ENCODE results near the gene SPPL2B.
A peak's percentile ranks its signal among the peaks of the same experiment; 100 is the strongest.
"Not testable (repeated sequence)": the region's sequence is repeated elsewhere in the genome, so short reads cannot be mapped to it uniquely, and the experiment has no call there.

The SPPL2B gene

GRCh38 chr19:2365201-2365970 is 36.9 kb downstream of the SPPL2B start:
- DNase-seq (ENCODE audit: low read depth) = no peak
- no peak overlapping the region for H3K4me3 ChIP-seq (ENCODE audit: low read depth, low read length)

- H3K4me3 ChIP-seq (ENCODE audit: low read depth, low read length) = no peak overlapping the region
- DNase-seq (ENCODE audit: low read depth) = peak; percentile 13
Observed at GRCh38 chr19:2371656-2372055, 43.2 kb downstream of the SPPL2B start.

GRCh38 chr19:2372076-2372612 is 43.7 kb downstream of the SPPL2B start:
- no peak overlapping the region for H3K4me3 ChIP-seq (ENCODE audit: low read depth, low read length)
- no peak for DNase-seq (ENCODE audit: low read depth)

- no peak overlapping the region for H3K4me3 ChIP-seq (ENCODE audit: low read depth, low read length)
- DNase-seq (ENCODE audit: low read depth) = no peak
Observed at GRCh38 chr19:2374808-2375207, 46.3 kb downstream of the SPPL2B start.

GRCh38 chr19:2375353-2376121 is 47.1 kb downstream of the SPPL2B start:
- no peak overlapping the region for H3K4me3 ChIP-seq (ENCODE audit: low read depth, low read length)

GRCh38 chr19:2376784-2377519 is 48.5 kb downstream of the SPPL2B start:
- no peak overlapping the region for H3K4me3 ChIP-seq (ENCODE audit: low read depth, low read length)
- DNase-seq (ENCODE audit: low read depth) = no peak

More at GRCh38 chr19:2375353-2376121, 47.1 kb downstream of the SPPL2B start:
- DNase-seq (ENCODE audit: low read depth) = no peak

- no peak for DNase-seq (ENCODE audit: low read depth)
- no peak overlapping the region for H3K4me3 ChIP-seq (ENCODE audit: low read depth, low read length)
Observed at GRCh38 chr19:2380567-2380966, 52.1 kb downstream of the SPPL2B start.

- no peak overlapping the region for H3K4me3 ChIP-seq (ENCODE audit: low read depth, low read length)
- DNase-seq (ENCODE audit: low read depth) = peak; percentile 55
Observed at GRCh38 chr19:2381148-2381820, 52.8 kb downstream of the SPPL2B start.

GRCh38 chr19:2382530-2383222 is 54.2 kb downstream of the SPPL2B start:
- DNase-seq (ENCODE audit: low read depth) = no peak
- H3K4me3 ChIP-seq (ENCODE audit: low read depth, low read length) = no peak overlapping the region

GRCh38 chr19:2385053-2385721 is 56.7 kb downstream of the SPPL2B start:
- H3K4me3 ChIP-seq (ENCODE audit: low read depth, low read length) = no peak overlapping the region
- DNase-seq (ENCODE audit: low read depth) = peak; percentile 55

- H3K4me3 ChIP-seq (ENCODE audit: low read depth, low read length) = no peak overlapping the region
- DNase-seq (ENCODE audit: low read depth) = no peak
Observed at GRCh38 chr19:2387367-2388288, 59.1 kb downstream of the SPPL2B start.

- no peak for DNase-seq (ENCODE audit: low read depth)
- no peak overlapping the region for H3K4me3 ChIP-seq (ENCODE audit: low read depth, low read length)
Observed at GRCh38 chr19:2389594-2389993, 61.1 kb downstream of the SPPL2B start.

- no peak overlapping the region for H3K4me3 ChIP-seq (ENCODE audit: low read depth, low read length)
- peak; percentile 27 for DNase-seq (ENCODE audit: low read depth)
Observed at GRCh38 chr19:2391118-2391725, 62.7 kb downstream of the SPPL2B start.

GRCh38 chr19:2392366-2392765 is 63.9 kb downstream of the SPPL2B start:
- H3K4me3 ChIP-seq (ENCODE audit: low read depth, low read length) = no peak overlapping the region
- DNase-seq (ENCODE audit: low read depth) = no peak

GRCh38 chr19:2392899-2393298 is 64.4 kb downstream of the SPPL2B start:
- DNase-seq (ENCODE audit: low read depth); H3K4me3 ChIP-seq (ENCODE audit: low read depth, low read length): not testable (repeated sequence)

GRCh38 chr19:2394054-2394441 is 65.6 kb downstream of the SPPL2B start:
- no peak overlapping the region for H3K4me3 ChIP-seq (ENCODE audit: low read depth, low read length)
- no peak for DNase-seq (ENCODE audit: low read depth)
